Natural killer cell (primary cell): ENCODE measurements around the gene DDAH1. TPM values are rescaled to one million over a fixed set of nuclear protein-coding genes. Genes with fewer than 3 reads are reported as not detected.

Experiments
- ATAC-seq, 3 donors: fragments of 150-1000 bp in 2 of 3; fragments of 200-7000 bp in 1 of 3; cut with Tn5 transposase; 1 replicate in 1 of 3; 2 replicates in 2 of 3; pipeline ENCODE4 v1.10.0; 2021; ENCODE audit warnings: mild to moderate bottlenecking in 2 of 3, moderate library complexity in 2 of 3
- DNase-seq, 2 donors: peaks; one replicate each; pipeline versions ENCODE4 v3.0.0 to v3.0.0-alpha.2; 2013 to 2021; ENCODE audit warnings: mixed read lengths in 1 of 2
- H3K27ac ChIP-seq: one replicate; pipeline ENCODE4 v1.5.1; 2013; ENCODE audit warnings: mild to moderate bottlenecking, low read length
- H3K27me3 ChIP-seq: one replicate; pipeline ENCODE4 v1.6.1; 2013; ENCODE audit warnings: low read length; ENCODE audit not compliant: control insufficient read depth, insufficient read depth
- H3K36me3 ChIP-seq: one replicate; pipeline ENCODE4 v1.6.1; 2013; ENCODE audit warnings: low read length; ENCODE audit not compliant: control insufficient read depth, insufficient read depth
- H3K4me1 ChIP-seq: one replicate; pipeline ENCODE4 v1.6.1; 2013; ENCODE audit warnings: low read length; ENCODE audit not compliant: control insufficient read depth, insufficient read depth
- H3K4me3 ChIP-seq: one replicate; pipeline ENCODE4 v1.5.1; 2013; ENCODE audit warnings: low read length
- H3K9me3 ChIP-seq: one replicate; pipeline ENCODE4 v1.6.1; 2013; ENCODE audit warnings: low read length; ENCODE audit not compliant: control insufficient read depth, insufficient read depth
- H3K27ac Mint-ChIP-seq, 2 donors: one replicate each; pipeline ENCODE4 v1.8.0; 2022; ENCODE audit warnings: mild to moderate bottlenecking in 2 of 2, mixed read lengths in 2 of 2, moderate library complexity in 1 of 2
- H3K27me3 Mint-ChIP-seq, 2 donors: one replicate each; pipeline ENCODE4 v1.8.0; 2022; ENCODE audit warnings: low read depth in 2 of 2, mixed read lengths in 2 of 2
- H3K36me3 Mint-ChIP-seq: one replicate; pipeline ENCODE4 v1.8.0; 2022; ENCODE audit warnings: mixed read lengths
- H3K4me1 Mint-ChIP-seq, 2 donors: one replicate each; pipeline ENCODE4 v1.8.0; 2022; ENCODE audit warnings: mixed read lengths in 2 of 2
- H3K4me3 Mint-ChIP-seq: one replicate; pipeline ENCODE4 v1.8.0; 2022; ENCODE audit warnings: mild to moderate bottlenecking, moderate library complexity, mixed read lengths
- H3K9me3 Mint-ChIP-seq, 2 donors: one replicate each; pipeline ENCODE4 v1.8.0; 2022; ENCODE audit warnings: mixed read lengths in 2 of 2
- CTCF ChIP-seq: fragments of 200-600 bp; IDR thresholded peaks from one replicate; pipeline ENCODE4 v1.8.0; 2022; ENCODE audit warnings: antibody characterized with exemption
- WGBS: methylation state at CpG from one replicate; pipeline ENCODE4 v1.1.7; 2013; ENCODE audit warnings: missing lambda C conversion rate; ENCODE audit not compliant: insufficient coverage; 5-methylcytosine and 5-hydroxymethylcytosine counted together
- intact Hi-C: fragments of 100-400 bp; cut with micrococcal nuclease; formaldehyde crosslinking; loops from one replicate; pipeline ENCODE4 v1.14.2; 2022
- total RNA-seq, 4 donors: library from RNA; stranded (reverse); fragments of 120-200 nt in 1 of 4; gene quantifications; one replicate each; pipeline versions ENCODE4 v1.2.3 to v1.2.4, GENCODE V29; 2013 to 2022

DDAH1 gene
- total RNA-seq, 3 donors from 2014 or later (not counting 1 experiment from before 2014, with no cell fraction given) = 0.07 to 0.20 TPM; not detected in 1

- Histone ChIP-seq H3K4me3 (no peak overlapping the region), H3K4me1 (no peaks in the 10 kb centered on the region), H3K27me3 (no peaks in the 10 kb centered on the region), H3K9me3 (no peaks in the 10 kb centered on the region), H3K27ac (no peak overlapping the region), H3K36me3 (no peaks in the 10 kb centered on the region)
- Mint-ChIP-seq H3K4me1 (no peaks in the 10 kb centered on the region), H3K27ac (no peak overlapping the region), H3K36me3 (no peaks in the 10 kb centered on the region), H3K4me3 (no peak overlapping the region), H3K27me3 (peaks cover 0 to 2% of the 10 kb centered on the region in 2 donors), H3K9me3 (no peaks in the 10 kb centered on the region)
- TF ChIP-seq CTCF = no peak
- intact Hi-C loops = no loop called here
- no peak for ATAC-seq
- DNase-seq = no peak
Measured at GRCh38 chr1:85393490-85393889, 71.5 kb downstream of the DDAH1 start.

GRCh38 chr1:85388416-85388815 is 76.5 kb downstream of the DDAH1 start:
- no peak for TF ChIP-seq CTCF
- H3K27ac ChIP-seq = no peak overlapping the region
- H3K4me1 ChIP-seq = no peaks in the 10 kb centered on the region
- no peak overlapping the region for H3K4me3 Mint-ChIP-seq
- peaks cover 8 to 15% of the 10 kb centered on the region in 2 donors for H3K27me3 Mint-ChIP-seq
- H3K27ac Mint-ChIP-seq = no peak overlapping the region
- no peak overlapping the region for H3K4me3 ChIP-seq
- H3K36me3 ChIP-seq = no peaks in the 10 kb centered on the region
- no peaks in the 10 kb centered on the region for H3K4me1 Mint-ChIP-seq
- H3K9me3 ChIP-seq = no peaks in the 10 kb centered on the region
- peaks cover 3% of the 10 kb centered on the region for H3K27me3 ChIP-seq
- H3K36me3 Mint-ChIP-seq = no peaks in the 10 kb centered on the region
- H3K9me3 Mint-ChIP-seq = peaks cover 0 to 2% of the 10 kb centered on the region in 2 donors
- no peak for ATAC-seq
- no peak for DNase-seq
- intact Hi-C loops = no loop called here

- WGBS = 66% methylated on average over 2 of the region's 2 CpGs
- DNase-seq (no peak), ATAC-seq (no peak)
- no peaks in the 10 kb centered on the region for H3K9me3 ChIP-seq
- H3K4me3 ChIP-seq = no peak overlapping the region
- no peaks in the 10 kb centered on the region for H3K4me1 ChIP-seq
- intact Hi-C loops = no loop called here
- Mint-ChIP-seq H3K27ac (no peak overlapping the region), H3K9me3 (peaks cover 2% of the 10 kb centered on the region in 2 donors), H3K4me3 (no peak overlapping the region), H3K27me3 (peaks cover 8 to 15% of the 10 kb centered on the region in 2 donors), H3K36me3 (no peaks in the 10 kb centered on the region), H3K4me1 (no peaks in the 10 kb centered on the region)
- TF ChIP-seq CTCF = no peak
- H3K27me3 ChIP-seq = peaks cover 3% of the 10 kb centered on the region
- no peaks in the 10 kb centered on the region for H3K36me3 ChIP-seq
- no peak overlapping the region for H3K27ac ChIP-seq
Measured at GRCh38 chr1:85387781-85388180, 77.2 kb downstream of the DDAH1 start.

- Mint-ChIP-seq H3K4me1 (no peaks in the 10 kb centered on the region), H3K36me3 (no peaks in the 10 kb centered on the region), H3K4me3 (no peak overlapping the region), H3K27ac (no peak overlapping the region), H3K9me3 (peaks cover 2 to 4% of the 10 kb centered on the region in 2 donors), H3K27me3 (peaks cover 8 to 15% of the 10 kb centered on the region in 2 donors)
- Histone ChIP-seq H3K27ac (no peak overlapping the region), H3K4me1 (no peaks in the 10 kb centered on the region), H3K27me3 (peaks cover 3% of the 10 kb centered on the region), H3K36me3 (no peaks in the 10 kb centered on the region), H3K9me3 (no peaks in the 10 kb centered on the region), H3K4me3 (no peak overlapping the region)
- intact Hi-C loops = no loop called here
- no peak for ATAC-seq
- no peak for TF ChIP-seq CTCF
- no peak for DNase-seq
- WGBS = 64% methylated on average over 3 of the region's 3 CpGs
Measured at GRCh38 chr1:85386068-85386722, 78.8 kb downstream of the DDAH1 start.
